T-helper 2 cell treated with Interferon-gamma antibody and Interleukin-4, amounts not matched to agents 100 ng/mL and 5 ng/mL, for 36 hours (primary cell): Measurements from ENCODE around the gene VPS35. TPM values are rescaled to one million over a fixed set of nuclear protein-coding genes. Genes with fewer than 3 reads are reported as not detected.

ENCODE experiments used
- intact Hi-C: fragments of 100-400 bp; cut with micrococcal nuclease; formaldehyde crosslinking; loops from one replicate; pipeline ENCODE4 v1.15.1; 2023
- total RNA-seq: library from RNA; stranded (reverse); gene quantifications from 2 replicates; pipeline ENCODE4 v1.2.3, GENCODE V29; 2022

Gene VPS35
- total RNA-seq, 1 donor from 2014 or later, result 80.8 TPM

- intact Hi-C loops, result loop anchor here (2.0 to 5.0 kb wide), 4 partner anchors 68 to 842 kb away; partner anchors contain the start of genes C16orf87, DNAJA2, ITFG1 and ORC6
Measured at GRCh38 chr16:46620266-46621005, 68.5 kb downstream of the VPS35 start.

- intact Hi-C loops, result no loop called here
Measured at GRCh38 chr16:46618516-46618915, 70.5 kb downstream of the VPS35 start.

GRCh38 chr16:46614006-46614405, 75.0 kb downstream of the VPS35 start:
- intact Hi-C loops, result no loop called here

GRCh38 chr16:46613352-46613751, 75.6 kb downstream of the VPS35 start:
- intact Hi-C loops, result no loop called here

- intact Hi-C loops, result no loop called here
Measured at GRCh38 chr16:46612121-46612520, 76.9 kb downstream of the VPS35 start.

- intact Hi-C loops, result loop anchor here (1.0 kb wide), 1 partner anchor 53 kb away; no protein-coding TSS in a partner anchor
Measured at GRCh38 chr16:46607529-46607928, 81.4 kb downstream of the VPS35 start.

- intact Hi-C loops, result no loop called here
Measured at GRCh38 chr16:46606231-46606630, 82.7 kb downstream of the VPS35 start.

Other genes starting within 250 kb of the VPS35 start
- gene SHCBP1, start 67.8 kb downstream of the VPS35 start, total RNA-seq, result 54.4 and 57.9 TPM in 2 replicates
- gene ORC6, start 481 bp upstream of the VPS35 start, total RNA-seq, result 42.7 and 46.2 TPM in 2 replicates
- gene MYLK3, start 59.2 kb upstream of the VPS35 start, total RNA-seq, result 0.39 and 0.59 TPM in 2 replicates
- 17.8 and 19.3 TPM in 2 replicates for gene C16orf87, start 142.0 kb upstream of the VPS35 start, total RNA-seq
- gene GPT2, start 195.2 kb upstream of the VPS35 start, total RNA-seq, result 4.5 and 8.0 TPM in 2 replicates